Activated CD4-positive, alpha-beta T cell treated with anti-CD3 and anti-CD28 coated beads, Interleukin-2, amount 10 ng/mL, durations not matched to agents 24 days and 14 days (primary cell): ENCODE measurements around the gene CIROP. TPM values are rescaled to one million over a fixed set of nuclear protein-coding genes. Genes with fewer than 3 reads are reported as not detected.

Experiments used
- DNase-seq: peaks from one replicate; pipeline ENCODE4 v3.0.0; 2022
- H3K27ac Mint-ChIP-seq: one replicate; pipeline ENCODE4 v1.8.0; 2022; ENCODE audit warnings: mild to moderate bottlenecking, mixed read lengths
- H3K27me3 Mint-ChIP-seq: one replicate; pipeline ENCODE4 v1.8.0; 2022; ENCODE audit warnings: mixed read lengths
- H3K36me3 Mint-ChIP-seq: one replicate; pipeline ENCODE4 v1.8.0; 2022; ENCODE audit warnings: low read depth, mild to moderate bottlenecking, mixed read lengths
- H3K4me1 Mint-ChIP-seq: one replicate; pipeline ENCODE4 v1.8.0; 2021; ENCODE audit warnings: mixed read lengths
- H3K4me3 Mint-ChIP-seq: one replicate; pipeline ENCODE4 v1.8.0; 2022; ENCODE audit warnings: mild to moderate bottlenecking, moderate library complexity, mixed read lengths
- H3K9me3 Mint-ChIP-seq: one replicate; pipeline ENCODE4 v1.8.0; 2021; ENCODE audit warnings: mixed read lengths
- intact Hi-C: fragments of 100-400 bp; cut with micrococcal nuclease; formaldehyde crosslinking; loops from one replicate; pipeline ENCODE4 v1.15.1; 2023
- total RNA-seq: library from RNA; stranded (reverse); gene quantifications from 2 replicates; pipeline ENCODE4 v1.2.3, GENCODE V29; 2022

The CIROP gene
- total RNA-seq, 1 donor from 2014 or later: not detected

- DNase-seq: peak; percentile 58
- H3K4me3 Mint-ChIP-seq: peak overlapping the region; percentile 53
Measured at GRCh38 chr14:23067847-23068788, 36.7 kb downstream of the CIROP start.

DNA sequence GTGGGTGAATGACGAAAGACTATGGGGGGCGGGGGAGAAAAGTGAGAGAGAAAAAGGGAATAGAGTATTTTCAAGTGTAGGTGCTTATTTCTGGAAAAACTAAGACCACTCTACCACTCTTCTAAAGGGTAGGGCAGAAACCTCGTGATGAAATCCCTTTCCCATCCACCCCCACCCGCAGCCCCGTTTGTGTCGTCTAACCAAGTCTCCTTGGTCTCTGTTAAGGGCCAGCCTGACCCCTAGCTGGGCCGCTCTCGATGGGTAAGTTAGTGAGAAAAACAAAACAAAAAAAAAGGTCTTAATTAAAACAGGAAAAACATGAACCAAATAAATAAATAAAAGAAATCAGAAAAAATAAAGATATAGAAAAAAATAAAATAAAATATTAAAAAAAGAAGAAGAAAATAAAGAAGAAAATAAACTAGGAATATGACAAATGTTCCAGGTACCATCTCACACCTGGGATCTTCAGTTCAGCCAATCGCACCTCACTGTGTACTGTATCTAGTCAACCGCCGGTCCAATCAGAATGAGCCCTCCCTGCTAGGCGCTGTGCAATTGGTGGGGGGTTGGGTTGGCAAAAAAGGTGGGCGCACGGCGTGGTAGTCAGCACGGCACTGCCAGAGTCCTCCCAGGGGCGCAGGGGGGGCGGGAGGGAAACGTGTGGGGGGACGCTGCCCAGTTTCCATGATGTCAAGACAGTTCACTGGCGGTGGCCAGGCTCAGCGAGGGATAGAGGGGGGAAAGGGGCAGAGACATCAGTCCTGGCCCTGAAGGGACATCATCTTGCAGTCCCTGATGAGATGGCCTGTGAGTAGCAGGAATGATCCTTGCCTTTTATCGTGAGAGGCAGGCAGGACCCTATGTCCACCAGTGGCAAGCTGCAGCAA is 37.7 kb downstream of the CIROP start:
- Mint-ChIP-seq H3K27ac (no peak overlapping the region), H3K27me3 (no peaks in the 10 kb centered on the region), H3K4me3 (no peak overlapping the region), H3K36me3 (peaks cover 74% of the 10 kb centered on the region), H3K4me1 (peaks cover 26% of the 10 kb centered on the region), H3K9me3 (no peaks in the 10 kb centered on the region)
- no peak for DNase-seq
- intact Hi-C loops: loop anchor here (5.0 kb wide), 1 partner anchor 120 kb away; no protein-coding TSS in a partner anchor

More at GRCh38 chr14:23067847-23068788, 36.7 kb downstream of the CIROP start:
- peaks cover 72% of the 10 kb centered on the region for H3K36me3 Mint-ChIP-seq
- intact Hi-C loops: loop anchor here (2.0 to 5.0 kb wide), 2 partner anchors 43 to 119 kb away; no protein-coding TSS in a partner anchor
- no peaks in the 10 kb centered on the region for H3K9me3 Mint-ChIP-seq
- H3K27ac Mint-ChIP-seq: peak overlapping the region; percentile 44
- peaks cover 29% of the 10 kb centered on the region for H3K4me1 Mint-ChIP-seq
- H3K27me3 Mint-ChIP-seq: no peaks in the 10 kb centered on the region

GRCh38 chr14:23066368-23066767 is 38.4 kb downstream of the CIROP start:
- intact Hi-C loops: loop anchor here (5.0 kb wide), 1 partner anchor 121 kb away; no protein-coding TSS in a partner anchor
- no peaks in the 10 kb centered on the region for H3K9me3 Mint-ChIP-seq
- peaks cover 19% of the 10 kb centered on the region for H3K4me1 Mint-ChIP-seq
- H3K27me3 Mint-ChIP-seq: no peaks in the 10 kb centered on the region
- no peak overlapping the region for H3K4me3 Mint-ChIP-seq
- no peak for DNase-seq
- H3K27ac Mint-ChIP-seq: no peak overlapping the region
- peaks cover 68% of the 10 kb centered on the region for H3K36me3 Mint-ChIP-seq

- Mint-ChIP-seq H3K4me3 (no peak overlapping the region), H3K4me1 (peaks cover 9% of the 10 kb centered on the region), H3K27ac (no peak overlapping the region), H3K9me3 (no peaks in the 10 kb centered on the region), H3K27me3 (no peaks in the 10 kb centered on the region), H3K36me3 (peaks cover 71% of the 10 kb centered on the region)
- DNase-seq: no peak
- intact Hi-C loops: no loop called here
Measured at GRCh38 chr14:23063601-23064000, 41.2 kb downstream of the CIROP start.

DNA sequence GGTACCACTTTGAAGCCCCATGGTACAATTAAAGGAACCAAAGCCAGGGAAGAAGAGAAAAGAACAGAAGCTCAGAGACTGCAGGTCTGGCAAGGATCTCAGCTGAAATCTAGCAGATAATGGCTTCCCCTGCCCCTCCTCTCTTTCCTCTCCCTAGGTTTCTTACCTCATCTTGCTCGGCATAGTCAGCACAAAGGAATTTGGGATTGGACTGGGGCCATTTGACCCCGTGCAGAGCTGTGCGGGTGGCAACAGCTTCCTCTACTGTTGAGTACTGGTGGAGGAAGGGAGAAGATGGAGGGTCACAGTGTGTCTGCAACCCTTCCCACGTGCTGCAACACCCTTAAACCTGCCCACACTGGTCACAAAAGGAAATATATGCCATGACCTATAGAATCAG is 42.8 kb downstream of the CIROP start:
- no peak overlapping the region for H3K4me3 Mint-ChIP-seq
- no peak for DNase-seq
- no peaks in the 10 kb centered on the region for H3K9me3 Mint-ChIP-seq
- peaks cover 11% of the 10 kb centered on the region for H3K4me1 Mint-ChIP-seq
- intact Hi-C loops: no loop called here
- H3K27ac Mint-ChIP-seq: no peak overlapping the region
- peaks cover under 1% of the 10 kb centered on the region for H3K27me3 Mint-ChIP-seq
- H3K36me3 Mint-ChIP-seq: peaks cover 67% of the 10 kb centered on the region

DNA sequence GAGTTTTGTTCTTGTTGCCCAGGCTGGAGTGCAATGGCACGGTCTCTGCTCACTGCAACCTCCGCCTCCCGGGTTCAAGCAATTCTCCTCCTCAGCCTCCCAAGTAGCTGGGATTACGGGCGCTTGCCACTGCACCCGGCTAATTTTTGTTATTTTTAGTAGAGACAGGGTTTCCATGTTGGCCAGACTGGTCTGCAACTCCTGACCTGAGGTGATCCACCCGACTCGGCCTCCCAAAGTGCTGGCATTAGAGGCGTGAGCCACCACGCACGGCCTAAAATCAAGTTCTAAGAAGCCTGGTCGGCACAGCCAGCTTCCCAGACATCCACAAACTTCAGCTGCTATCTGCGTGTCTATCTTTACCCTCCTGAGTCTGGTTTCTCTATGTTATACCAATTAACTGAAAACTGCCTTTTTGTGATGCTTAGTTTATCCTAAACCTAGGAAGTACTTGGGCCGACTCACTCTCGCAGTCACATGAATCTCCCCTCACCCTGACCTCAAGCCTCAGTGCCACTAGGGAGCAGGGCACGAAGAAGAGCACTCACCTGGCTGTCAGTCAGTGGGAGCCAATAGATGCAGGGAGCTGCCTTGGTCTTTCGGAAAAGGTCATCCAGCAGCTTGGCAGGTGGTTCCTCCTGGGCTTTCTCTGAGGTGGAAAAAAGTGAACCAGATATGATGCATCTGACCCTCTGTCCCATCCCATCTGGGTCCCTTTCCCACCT is 44.1 kb downstream of the CIROP start:
- H3K4me3 Mint-ChIP-seq: no peak overlapping the region
- DNase-seq: no peak
- intact Hi-C loops: no loop called here
- no peaks in the 10 kb centered on the region for H3K9me3 Mint-ChIP-seq
- peaks cover 54% of the 10 kb centered on the region for H3K36me3 Mint-ChIP-seq
- peaks cover 20% of the 10 kb centered on the region for H3K4me1 Mint-ChIP-seq
- peaks cover 8% of the 10 kb centered on the region for H3K27me3 Mint-ChIP-seq
- H3K27ac Mint-ChIP-seq: no peak overlapping the region

- Mint-ChIP-seq H3K27ac (peak overlapping the region; percentile 16), H3K4me3 (peak overlapping the region; percentile 19), H3K27me3 (peaks cover 8% of the 10 kb centered on the region), H3K9me3 (no peaks in the 10 kb centered on the region), H3K36me3 (peaks cover 36% of the 10 kb centered on the region), H3K4me1 (peaks cover 18% of the 10 kb centered on the region)
- no peak for DNase-seq
- intact Hi-C loops: loop anchor here (1.0 to 5.0 kb wide), 4 partner anchors 52 to 86 kb away; no protein-coding TSS in a partner anchor
Measured at GRCh38 chr14:23058654-23059504, 45.9 kb downstream of the CIROP start.

GRCh38 chr14:23057757-23058653 is 46.8 kb downstream of the CIROP start:
- peaks cover 27% of the 10 kb centered on the region for H3K36me3 Mint-ChIP-seq
- H3K4me3 Mint-ChIP-seq: peak overlapping the region; percentile 85
- H3K27ac Mint-ChIP-seq: peak overlapping the region; percentile 57
- no peaks in the 10 kb centered on the region for H3K9me3 Mint-ChIP-seq
- H3K4me1 Mint-ChIP-seq: peaks cover 17% of the 10 kb centered on the region
- H3K27me3 Mint-ChIP-seq: peaks cover 8% of the 10 kb centered on the region
- peak; percentile 96 for DNase-seq
- intact Hi-C loops: loop anchor here (1.0 to 5.0 kb wide), 6 partner anchors 23 to 129 kb away; partner anchors contain the start of genes PRMT5 and PSMB5

GRCh38 chr14:23056956-23057756 is 47.6 kb downstream of the CIROP start, which contains the start of gene CDH24:
TSS of gene CDH24 (minus strand) at chr14:23057520. CDS start at chr14:23055733, 1,787 bp downstream.
- peak; percentile 94 for DNase-seq
- intact Hi-C loops: loop anchor here (2.0 to 5.0 kb wide), 3 partner anchors 22 to 128 kb away; partner anchors contain the start of genes PRMT5 and PSMB5
- H3K9me3 Mint-ChIP-seq: no peaks in the 10 kb centered on the region
- peak within 1 kb of the TSS; percentile 85 for H3K4me3 Mint-ChIP-seq
- H3K36me3 Mint-ChIP-seq: peaks cover 19% of the 10 kb centered on the region
- H3K4me1 Mint-ChIP-seq: peaks cover 17% of the 10 kb centered on the region
- H3K27me3 Mint-ChIP-seq: peaks cover 8% of the 10 kb centered on the region
- peak within 1 kb of the TSS; percentile 64 for H3K27ac Mint-ChIP-seq

GRCh38 chr14:23056145-23056955 is 48.4 kb downstream of the CIROP start:
- peaks cover 17% of the 10 kb centered on the region for H3K4me1 Mint-ChIP-seq
- peaks cover 8% of the 10 kb centered on the region for H3K27me3 Mint-ChIP-seq
- H3K4me3 Mint-ChIP-seq: peak overlapping the region; percentile 80
- no peaks in the 10 kb centered on the region for H3K9me3 Mint-ChIP-seq
- peak; percentile 90 for DNase-seq
- intact Hi-C loops: loop anchor here (2.0 to 5.0 kb wide), 3 partner anchors 22 to 128 kb away; partner anchors contain the start of genes PRMT5 and PSMB5
- H3K36me3 Mint-ChIP-seq: peaks cover 17% of the 10 kb centered on the region
- peak overlapping the region; percentile 64 for H3K27ac Mint-ChIP-seq
